CD4-positive, alpha-beta T cell treated with Interleukin-10 for 1 hour (primary cell): Measurements from ENCODE around the gene C16orf46.

ENCODE experiments used
- DNase-seq: peaks from one replicate; pipeline ENCODE4 v3.0.0-alpha.2; 2020

The C16orf46 gene

GRCh38 chr16:81073560-81074330 is 3.3 kb downstream of the C16orf46 start:
- no peak for DNase-seq

DNA sequence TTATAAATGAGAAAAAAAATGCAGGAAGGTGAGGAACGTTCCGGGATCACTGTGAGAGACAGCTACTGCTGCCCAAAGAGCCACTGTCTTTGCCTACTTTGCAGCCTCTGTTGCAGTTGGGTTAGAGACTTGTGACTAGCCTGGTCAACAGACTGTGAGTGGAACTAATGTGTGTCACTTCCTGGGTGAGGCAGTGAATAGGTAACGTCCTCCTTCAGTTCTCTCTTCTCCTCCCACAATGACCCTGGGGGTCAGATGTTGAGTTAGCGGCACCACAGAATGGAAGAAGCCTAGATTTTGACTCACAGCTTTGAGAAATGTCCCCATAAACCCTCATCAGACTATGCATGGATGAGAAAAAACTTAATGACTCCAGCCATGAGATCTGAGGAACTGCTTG is 5.2 kb downstream of the C16orf46 start:
- no peak for DNase-seq

DNA sequence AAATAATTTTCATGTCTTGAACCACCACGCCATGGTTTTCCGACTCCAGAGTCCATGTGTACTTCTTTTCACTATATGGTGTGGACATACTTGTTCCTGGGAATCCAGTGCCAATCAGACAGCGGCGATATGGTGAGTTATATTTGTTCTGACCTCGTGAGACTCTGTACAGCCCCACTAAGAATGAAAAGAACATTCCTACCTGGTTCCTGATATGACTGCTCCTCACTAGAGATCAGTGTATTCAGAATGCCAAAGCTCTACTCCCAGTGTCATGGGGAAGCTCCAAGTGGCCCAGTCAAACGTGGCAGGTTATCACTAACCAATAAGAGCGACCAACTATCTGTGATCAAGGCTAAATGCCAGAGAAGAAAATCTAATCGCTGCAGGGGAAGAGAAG is 6.1 kb downstream of the C16orf46 start:
- no peak for DNase-seq

- no peak for DNase-seq
Observed at GRCh38 chr16:81069063-81069462, 8.0 kb downstream of the C16orf46 start.

DNA sequence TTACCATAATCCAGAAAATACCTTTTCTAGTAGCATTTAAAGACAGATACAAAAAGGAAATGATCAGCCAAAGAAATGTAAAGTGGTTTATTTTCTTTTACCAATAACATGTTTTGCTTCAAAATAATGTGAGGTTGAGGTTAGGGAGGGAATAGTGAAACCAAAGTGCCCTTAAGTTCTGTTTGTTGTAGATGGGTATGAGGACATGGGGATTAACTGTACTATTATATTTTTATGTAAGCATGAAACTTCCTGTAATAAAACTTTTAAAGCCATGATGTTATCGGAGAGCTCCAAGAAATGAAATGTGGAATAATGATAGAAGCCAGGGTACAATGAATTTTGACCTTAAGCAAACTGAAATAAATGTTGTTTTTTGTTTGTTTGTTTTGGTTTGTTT is 9.9 kb downstream of the C16orf46 start:
- DNase-seq = no peak

GRCh38 chr16:81066681-81067080 is 10.4 kb downstream of the C16orf46 start:
- no peak for DNase-seq

DNA sequence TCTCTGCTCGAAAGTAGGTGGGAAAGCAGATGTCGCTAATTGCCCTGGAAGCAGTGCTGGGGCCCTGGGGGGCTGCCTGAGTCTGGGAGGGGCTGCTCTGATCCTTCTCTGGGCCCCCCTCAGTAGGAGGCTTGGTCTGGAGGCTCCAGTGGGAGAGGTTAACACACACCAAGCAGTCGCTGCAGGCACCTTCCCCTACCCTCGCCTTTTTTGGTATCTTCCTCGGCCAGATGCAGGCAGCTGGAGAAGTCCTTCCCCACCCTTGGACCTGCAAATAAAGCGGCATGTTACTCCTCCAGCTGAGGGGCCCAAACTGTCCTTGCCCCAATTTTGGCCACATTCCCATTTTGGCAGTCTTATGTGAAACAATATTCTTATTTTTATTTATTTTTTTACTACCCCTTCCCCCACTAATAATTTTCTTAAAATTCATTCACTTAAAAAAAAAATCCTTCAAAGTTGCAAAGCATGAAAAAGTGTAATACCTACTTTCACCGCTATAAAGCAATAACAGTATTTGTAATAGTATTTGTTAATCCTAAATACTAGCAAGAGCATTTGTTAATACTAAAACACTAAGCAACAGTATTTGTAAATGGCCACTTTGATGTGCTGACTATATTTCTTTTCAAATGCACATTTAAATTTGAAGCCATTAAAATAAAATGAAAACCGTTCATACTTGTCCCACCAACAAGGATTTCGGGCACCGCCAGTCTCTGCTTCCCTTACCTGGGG is 15.0 kb downstream of the C16orf46 start:
- no peak for DNase-seq

- DNase-seq = no peak
Observed at GRCh38 chr16:81061307-81061640, 15.8 kb downstream of the C16orf46 start.

DNA sequence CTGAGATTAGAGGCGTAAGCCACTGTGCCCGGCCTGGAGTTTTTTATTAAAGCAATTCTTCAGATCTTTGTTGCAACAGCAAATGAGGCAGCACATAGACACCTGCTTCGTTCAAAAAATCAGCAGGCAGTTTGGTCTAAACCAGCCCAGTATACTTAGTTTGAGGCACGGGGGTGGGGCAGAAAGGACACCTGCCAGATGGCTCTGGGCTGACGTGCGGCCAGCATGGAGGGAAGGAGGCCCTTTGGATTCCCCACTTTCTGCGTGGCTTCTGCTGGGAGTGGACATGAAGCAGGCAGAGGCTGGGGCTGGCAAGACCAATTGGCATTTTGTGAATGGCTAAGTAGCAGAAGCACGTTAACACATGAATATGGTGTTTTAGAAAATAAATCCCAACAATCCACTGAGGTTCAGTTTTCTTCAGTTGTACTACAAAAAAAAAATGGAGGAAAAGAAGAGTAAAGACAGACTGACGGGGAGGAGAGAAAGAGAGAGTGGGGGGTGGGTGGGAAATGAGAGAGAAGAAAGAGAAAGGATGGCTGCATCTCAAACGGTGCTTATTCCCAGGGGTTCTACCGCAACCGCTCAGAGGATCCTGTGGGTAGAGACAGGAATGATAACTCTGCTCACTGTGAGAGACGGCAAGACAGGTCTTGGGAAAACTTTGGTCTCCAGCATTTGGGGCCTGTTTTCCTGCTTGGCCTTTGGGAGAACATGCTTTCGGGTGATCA is 16.3 kb downstream of the C16orf46 start:
- no peak for DNase-seq

DNA sequence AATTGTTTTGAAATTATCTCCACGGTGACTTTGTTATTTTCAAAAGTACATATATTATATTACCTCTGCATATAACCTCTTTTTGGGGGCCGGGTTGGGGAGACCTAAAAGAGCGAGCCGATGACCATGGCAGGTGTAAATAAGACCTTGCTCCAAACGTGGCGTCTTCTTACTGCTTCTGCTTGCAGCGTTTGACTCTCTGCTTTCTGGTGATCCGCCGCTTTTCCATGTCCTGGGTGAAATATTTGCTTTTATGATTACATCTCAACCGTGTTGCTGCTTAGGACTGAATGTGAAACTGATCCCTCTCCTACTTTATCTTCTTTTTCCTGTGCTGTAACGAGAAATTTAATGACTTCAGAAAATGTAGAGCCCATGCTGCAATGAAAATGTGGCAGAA is 23.3 kb downstream of the C16orf46 start:
- no peak for DNase-seq

- no peak for DNase-seq
Observed at GRCh38 chr16:81042821-81043220, 34.2 kb downstream of the C16orf46 start.

DNA sequence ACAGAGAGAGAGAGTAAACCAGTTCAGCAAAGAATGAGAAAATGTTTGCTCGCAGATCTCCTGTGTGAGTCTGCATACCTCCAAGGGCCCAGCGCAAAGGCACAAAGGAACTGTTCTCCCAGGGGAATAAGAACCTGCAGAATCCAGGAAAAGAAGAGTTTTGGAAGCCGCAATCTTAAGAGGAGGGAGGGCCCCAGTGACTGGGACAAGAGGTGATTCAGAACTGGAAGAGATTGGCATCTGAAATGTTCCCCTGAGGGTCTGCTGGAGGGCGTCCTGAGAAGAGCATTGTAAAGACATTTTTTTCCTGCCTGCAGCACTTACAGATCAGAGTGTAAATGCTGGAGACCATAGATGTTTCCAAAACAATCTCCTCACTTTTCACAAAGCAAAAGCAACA is 35.3 kb downstream of the C16orf46 start:
- DNase-seq = no peak

- no peak for DNase-seq
Observed at GRCh38 chr16:81040842-81041241, 36.2 kb downstream of the C16orf46 start.

DNA sequence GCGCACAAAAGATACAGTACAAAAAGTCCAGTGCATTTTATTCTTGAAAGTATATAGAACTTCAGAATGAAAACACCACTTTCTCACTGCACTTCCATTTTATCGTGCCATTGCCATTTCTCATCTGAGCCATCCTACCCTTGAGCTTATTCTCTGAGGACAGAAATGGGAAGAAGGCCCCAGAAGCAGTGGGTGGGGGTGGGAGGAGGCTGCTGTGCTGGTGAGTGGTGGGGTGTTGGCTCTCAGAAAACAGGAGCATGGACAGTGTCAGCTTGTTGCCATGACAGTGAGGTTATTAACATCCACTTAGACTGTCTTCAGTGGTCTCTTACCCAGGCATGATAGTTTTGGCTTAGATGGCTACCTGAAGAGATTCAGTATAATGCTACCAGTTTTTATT is 36.9 kb downstream of the C16orf46 start:
- DNase-seq = no peak

DNA sequence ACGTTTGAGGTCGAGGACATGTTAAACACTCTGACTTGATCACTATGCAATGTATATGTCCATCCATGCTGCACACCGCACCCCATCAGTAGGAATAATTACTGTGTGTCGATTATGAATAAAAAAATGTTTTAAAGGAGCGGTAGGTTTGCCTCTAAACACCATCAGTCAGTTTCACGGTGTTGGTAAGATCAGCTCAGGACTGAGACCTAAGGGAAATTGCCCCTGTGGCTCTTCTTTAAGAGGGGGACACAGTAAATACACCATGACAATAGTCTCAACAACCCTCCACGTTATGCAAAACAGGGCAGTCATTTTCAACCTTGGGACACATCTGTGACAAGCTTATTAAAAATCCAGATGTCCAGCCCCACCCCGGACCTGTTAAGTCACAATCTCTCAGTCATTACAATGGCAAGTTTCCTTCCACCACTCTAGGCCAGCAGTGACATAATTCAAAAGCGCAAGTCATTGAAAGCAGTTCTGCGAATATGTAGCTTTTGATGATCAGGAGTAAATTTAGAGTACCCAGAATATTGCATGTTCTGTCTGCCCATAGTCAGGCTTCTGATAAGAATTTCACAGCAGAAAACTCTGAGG is 40.2 kb downstream of the C16orf46 start:
- DNase-seq = no peak

DNA sequence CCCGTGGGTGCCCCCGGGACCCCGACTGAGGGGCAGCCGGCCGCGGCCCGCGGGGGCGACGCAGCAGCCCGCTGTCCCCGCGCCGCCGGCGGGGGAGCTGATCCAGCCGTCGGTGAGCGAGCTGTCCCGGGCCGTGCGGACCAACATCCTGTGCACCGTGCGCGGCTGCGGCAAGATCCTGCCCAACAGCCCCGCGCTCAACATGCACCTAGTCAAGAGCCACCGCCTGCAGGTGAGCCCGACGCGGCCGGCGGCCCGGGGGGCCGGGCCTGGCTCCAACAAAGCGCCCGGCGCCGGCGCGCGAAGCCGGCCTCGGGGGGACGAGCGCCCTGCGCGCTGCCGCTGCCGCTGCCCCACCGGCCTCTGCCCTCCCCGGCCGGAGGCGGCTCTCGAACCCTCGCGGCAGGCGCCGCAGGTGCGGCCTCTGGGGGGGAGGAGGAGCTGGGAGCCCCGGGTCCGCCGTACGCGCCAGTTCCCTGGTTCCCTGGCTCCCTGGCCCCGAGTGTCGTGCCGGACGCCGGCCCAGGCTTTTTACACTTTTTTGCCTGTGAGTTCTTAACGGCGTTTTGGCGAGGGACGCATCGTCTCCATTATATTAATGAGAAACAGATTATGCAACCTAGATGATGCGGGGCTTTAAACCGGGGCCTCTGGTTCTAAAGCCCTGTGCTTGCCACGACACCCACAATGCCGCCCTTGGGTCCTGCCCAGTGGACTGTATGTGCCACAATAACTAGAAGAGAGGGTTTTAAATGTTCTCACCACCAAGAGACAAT is 40.9 kb downstream of the C16orf46 start:
- peak; percentile 63 for DNase-seq

DNA sequence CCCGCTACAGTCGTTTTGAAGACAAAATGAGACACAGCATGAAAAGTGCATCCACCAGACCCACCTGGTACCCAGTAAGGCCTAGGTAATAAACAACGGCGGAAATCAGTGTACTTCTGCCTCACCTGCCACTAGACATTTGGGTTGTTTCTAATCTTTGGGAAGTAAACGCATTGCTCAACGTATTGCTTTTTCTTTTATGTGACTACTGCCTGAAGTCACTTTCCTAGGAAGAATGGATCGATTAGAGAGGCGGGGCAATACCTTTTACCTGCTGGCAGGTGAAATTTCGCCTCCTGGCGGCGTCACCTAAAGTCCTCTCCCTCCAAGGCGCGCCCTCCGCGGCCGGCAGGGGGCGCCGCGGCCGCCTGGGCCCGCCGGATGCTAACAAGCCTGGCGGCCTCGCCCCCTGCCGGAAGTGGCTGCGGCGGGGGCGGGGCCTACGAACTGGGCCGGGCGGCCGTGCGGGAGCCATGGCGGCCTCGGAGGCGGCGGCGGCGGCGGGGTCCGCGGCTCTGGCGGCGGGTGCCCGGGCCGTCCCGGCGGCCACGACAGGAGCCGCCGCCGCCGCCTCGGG is 41.6 kb downstream of the C16orf46 start, which contains the start of gene ATMIN:
Gene ATMIN, plus strand, starts transcription at position 445 of the 577 bp plus-strand sequence. Its CDS starts 29 bp downstream, at position 474.
- peak; percentile 91 for DNase-seq

DNA sequence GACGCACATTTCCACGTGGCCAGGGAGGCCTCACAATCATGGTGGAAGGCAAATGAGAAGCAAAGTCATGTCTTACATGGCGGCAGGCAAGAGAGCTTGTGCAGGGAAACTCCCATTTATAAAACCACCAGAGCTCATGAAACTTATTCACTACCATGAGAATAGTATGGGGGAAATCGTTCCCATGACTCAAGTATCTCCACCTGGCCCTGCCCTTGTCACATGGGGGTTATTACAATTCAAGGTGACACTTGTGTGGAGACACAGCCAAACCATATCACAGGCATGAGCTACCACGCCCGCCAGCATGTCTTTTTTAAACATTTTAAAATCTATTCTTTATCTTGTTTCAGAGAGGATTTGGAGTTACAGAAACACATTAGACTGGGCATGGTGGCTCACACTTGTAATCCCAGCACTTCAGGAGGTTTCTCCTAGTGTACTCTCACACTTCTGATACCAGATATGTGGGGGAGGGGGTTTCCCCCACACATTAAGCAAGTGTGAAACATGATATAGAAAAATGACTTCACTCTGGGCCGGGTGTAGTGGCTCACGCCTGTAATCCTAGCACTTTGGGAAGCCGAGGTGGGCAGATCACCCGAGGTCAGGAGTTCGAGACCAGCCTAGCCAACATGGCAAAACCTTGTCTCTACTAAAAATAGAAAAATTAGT is 47.0 kb downstream of the C16orf46 start:
- no peak for DNase-seq

DNA sequence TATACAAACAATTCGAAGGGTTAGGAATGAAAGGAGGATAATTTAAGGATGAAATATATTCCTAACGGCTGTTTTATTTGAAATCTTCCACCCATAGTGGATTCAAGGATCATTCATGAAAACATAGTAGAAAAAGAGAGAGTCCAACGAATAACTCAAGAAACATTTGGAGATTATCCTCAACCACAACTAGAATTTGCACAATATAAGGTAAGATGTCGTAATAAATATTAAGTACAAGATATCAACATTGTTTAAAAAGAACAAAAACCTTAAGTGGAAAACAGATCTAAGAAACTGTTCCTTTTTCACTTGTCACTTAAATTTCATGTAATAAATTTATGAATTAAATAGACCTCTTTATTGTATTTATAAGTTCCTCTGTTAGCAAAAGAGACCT is 50.6 kb downstream of the C16orf46 start:
- no peak for DNase-seq

DNA sequence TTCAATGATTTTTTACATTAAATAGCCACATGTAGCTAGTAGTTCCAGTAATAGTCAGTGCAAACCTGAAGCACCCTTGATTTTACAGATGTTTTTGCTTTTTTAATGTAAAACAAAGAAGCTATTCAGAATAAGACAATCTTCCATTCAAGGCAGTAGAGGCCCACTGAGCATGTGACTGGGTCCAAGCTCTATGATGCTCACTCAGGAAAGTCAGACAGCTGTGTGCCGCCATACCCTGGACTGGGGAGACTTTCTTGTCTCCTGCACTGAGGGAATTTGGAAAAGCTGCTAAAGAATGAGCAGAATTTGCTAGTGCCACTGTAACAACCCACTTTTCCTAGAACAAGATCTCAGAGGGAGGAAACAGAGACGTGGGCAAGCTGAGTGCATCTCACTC is 58.5 kb downstream of the C16orf46 start:
- DNase-seq = no peak

GRCh38 chr16:81014672-81015071 is 62.4 kb downstream of the C16orf46 start:
- no peak for DNase-seq

- no peak for DNase-seq
Observed at GRCh38 chr16:81012974-81013373, 64.1 kb downstream of the C16orf46 start.
